ENCODE results near the gene MZT1.

The MZT1 gene

DNA sequence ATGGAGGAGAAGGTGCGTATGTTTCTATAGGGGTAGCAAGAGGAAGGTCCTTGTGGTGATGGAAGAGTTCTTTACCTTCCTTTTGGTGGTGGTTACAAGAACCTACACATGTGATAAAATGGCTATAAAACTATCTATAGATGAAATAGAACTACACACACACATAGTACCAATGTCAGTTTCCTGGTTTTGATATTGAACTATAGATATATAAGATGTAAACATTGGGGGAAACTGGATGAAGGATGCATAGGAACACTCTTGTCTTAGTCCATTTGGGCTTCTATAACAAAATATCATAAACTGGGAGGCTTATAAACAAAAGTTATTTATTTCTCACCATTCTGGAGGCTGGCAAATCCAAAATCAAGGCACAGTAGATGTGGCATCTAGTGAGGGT lies 47.1 kb downstream of the MZT1 start:
- no peak for DNase-seq (ENCODE audit: low spot score)

DNA sequence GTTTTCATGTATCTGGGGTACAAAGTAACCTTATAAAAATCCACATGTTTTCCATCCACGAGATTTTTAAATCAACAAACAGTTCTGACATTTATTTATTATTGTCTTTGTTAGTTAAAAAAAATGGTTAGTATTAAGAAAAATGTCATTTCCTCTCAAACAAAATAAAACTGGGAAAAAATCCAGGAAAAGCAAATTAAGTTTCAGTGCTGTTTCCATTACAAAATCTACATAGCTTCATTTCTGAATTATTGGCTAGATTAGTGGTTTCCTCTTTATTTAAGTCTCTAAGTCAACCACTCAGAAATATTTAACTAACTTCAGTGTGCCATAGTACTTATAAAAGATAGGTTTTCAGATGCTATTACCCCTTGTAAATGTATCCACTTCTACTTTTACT lies 49.1 kb downstream of the MZT1 start:
- DNase-seq (ENCODE audit: low spot score) = no peak

DNA sequence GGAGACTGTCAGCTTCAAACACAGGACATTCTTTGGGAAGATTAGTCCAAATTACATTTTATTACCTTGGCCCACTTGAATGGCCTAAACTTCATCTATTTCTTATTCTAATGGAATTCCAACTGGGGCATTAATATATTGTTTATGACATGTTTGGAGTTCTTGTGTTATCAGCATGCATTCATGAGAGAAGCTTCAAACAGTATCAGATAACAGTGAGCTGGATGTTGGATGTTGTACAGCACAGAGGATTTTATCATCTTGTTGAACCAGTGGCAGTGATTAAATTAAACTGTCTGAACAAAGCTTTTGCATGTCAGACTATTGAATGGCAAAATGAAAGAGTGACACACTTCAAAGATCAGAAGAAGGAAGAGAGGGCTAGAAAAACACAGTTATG lies 50.0 kb downstream of the MZT1 start:
- DNase-seq (ENCODE audit: low spot score) = no peak

DNA sequence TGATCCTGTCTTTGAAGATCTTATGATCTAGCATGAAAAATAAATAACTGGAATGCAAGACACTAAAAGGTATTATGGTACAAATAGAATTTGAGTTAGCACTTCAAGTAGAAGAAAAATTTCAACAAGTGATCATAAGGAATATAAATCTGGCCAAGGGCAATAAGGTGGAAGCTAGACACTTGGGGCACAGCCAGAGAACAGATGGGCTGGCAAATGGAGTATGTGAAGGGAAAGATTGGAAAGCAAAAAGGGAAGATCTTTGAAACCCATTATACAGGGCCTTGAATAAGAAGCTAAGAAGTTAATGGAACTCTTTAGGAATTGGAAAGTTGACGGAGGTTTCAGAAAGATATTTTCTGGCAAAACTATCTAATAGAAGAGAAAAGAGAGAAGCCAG lies 61.0 kb downstream of the MZT1 start:
- no peak for DNase-seq (ENCODE audit: low spot score)

DNA sequence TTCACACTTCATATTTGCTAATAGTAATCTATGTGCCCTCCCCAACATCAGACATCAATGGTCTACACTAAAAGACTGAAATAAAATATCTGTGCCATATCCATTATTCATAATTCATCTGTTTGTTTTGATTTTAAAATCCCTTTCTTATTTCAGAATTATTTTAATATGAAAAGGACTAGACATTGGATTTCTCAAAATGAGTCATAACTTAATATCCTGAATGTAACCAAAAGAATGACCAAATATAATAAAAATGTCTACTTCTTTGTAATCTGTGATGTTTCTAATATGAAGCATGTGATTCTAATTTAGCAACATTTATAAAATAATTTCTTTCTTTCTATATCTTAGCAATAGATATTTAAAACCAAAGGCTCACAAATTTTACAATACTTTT lies 64.9 kb downstream of the MZT1 start:
- DNase-seq (ENCODE audit: low spot score) = no peak

Data from left forelimb (tissue), 1 donor.